ENCODE measurements around the gene VAV2.

Gene VAV2

GRCh38 chr9:133832877-133833276 is 159.2 kb downstream of the VAV2 start:
- DNase-seq = no peak

DNA sequence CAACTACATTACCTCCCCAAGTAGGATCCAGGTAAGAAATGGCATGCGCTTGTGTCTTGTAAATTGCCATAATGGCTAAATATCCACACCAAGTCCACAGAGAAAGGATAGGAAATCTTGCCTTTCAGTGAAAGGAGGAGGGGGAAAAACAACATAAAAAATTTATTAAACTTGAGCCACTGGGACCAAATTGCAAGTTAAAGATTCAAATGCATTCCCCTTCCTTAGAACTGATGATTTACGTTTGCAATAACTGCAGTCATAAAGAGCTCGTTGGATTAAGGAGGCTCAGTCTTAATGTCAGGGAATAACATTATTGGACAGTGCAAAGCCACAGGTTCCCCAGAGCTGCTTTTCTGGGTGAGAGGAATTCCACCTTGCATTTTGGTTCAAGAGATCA is 161.4 kb downstream of the VAV2 start:
- DNase-seq = no peak

- DNase-seq = no peak
These were observed 161.8 kb downstream of the VAV2 start for GRCh38 chr9:133830310-133830709.

- no peak for DNase-seq
These were observed 163.7 kb downstream of the VAV2 start for GRCh38 chr9:133828338-133828997.

GRCh38 chr9:133826289-133827085 is 165.6 kb downstream of the VAV2 start:
- DNase-seq = no peak

GRCh38 chr9:133825555-133826218 is 166.4 kb downstream of the VAV2 start:
- no peak for DNase-seq

- no peak for DNase-seq
These were observed 167.3 kb downstream of the VAV2 start for GRCh38 chr9:133824802-133825186.

GRCh38 chr9:133824106-133824801 is 167.9 kb downstream of the VAV2 start:
- no peak for DNase-seq

DNA sequence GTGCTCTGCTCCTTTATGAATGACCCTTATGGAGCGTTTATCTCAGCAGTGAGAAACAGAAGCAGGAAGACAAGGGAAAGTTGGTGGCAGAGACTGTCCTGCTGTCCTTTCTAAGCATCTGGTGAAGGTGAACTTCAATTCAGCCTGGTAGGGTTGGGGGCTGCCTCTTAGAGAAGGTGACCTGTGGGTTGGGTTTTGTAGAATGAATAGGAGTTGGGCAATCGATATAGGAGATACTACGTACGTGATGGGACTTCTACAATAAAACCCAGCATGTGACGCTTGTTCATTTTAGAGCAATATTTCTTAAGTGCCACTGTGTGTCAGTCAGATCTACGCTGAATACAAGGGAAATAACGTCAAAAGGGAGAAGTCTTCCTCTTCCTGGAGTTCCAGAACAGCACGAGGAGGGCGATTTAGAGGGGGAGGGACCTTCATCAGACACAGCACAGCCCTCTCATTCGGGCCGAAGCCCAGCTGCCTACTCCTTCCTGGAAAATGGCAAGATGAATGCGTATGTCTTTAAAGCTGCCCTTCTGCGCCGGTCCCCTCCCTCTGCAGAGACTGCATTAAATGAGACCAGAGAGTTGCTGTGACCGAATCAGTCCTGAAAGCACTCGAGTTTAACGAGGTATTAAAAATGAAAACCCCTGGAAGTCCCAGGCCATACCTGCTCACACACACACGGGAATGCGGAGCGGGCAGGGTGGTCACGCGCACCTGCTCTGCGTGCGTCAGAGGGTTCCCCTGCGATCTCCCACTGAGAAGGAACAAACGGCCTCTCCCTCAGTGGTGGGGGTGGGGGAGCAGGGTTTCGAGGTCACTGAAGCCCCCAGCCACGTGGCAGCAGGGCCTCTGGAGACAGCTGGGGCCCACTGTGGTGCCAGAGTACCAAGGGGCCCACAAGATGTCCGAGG is 168.7 kb downstream of the VAV2 start:
- no peak for DNase-seq

DNA sequence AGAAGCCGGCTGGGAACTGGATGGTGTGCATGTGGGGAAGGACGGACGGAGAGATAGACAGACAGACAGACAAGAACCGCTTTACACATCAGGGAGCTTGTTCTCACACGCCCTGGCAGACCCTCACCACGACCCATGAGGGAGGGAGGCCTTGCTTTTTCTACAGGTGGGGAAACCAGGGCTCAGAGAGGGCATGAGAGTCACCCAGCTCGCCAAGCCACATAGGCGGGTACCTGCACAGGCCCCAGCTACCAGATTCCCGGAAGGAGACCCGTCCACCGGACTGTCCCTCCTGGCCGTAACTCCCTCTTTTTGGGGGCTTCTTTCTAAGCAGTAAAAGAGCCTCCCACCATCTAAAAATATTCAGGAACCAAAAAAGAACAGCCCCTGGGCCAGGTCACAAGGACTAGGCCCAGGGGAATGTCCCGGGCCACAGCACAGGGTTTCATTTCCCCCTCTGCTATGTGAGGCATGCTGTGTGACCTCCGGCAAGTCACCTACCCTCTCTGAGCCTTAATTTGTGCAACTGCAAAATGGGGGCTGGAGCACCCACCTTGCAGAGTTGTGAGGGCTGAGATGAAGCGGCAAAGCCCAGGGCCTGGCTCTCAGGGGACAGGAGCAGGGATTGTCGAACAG is 169.6 kb downstream of the VAV2 start:
- DNase-seq = no peak

GRCh38 chr9:133821601-133822429 is 170.3 kb downstream of the VAV2 start:
- DNase-seq = no peak

- no peak for DNase-seq
These were observed 172.2 kb downstream of the VAV2 start for GRCh38 chr9:133819923-133820322.

- no peak for DNase-seq
These were observed 173.7 kb downstream of the VAV2 start for GRCh38 chr9:133818444-133818843.

DNA sequence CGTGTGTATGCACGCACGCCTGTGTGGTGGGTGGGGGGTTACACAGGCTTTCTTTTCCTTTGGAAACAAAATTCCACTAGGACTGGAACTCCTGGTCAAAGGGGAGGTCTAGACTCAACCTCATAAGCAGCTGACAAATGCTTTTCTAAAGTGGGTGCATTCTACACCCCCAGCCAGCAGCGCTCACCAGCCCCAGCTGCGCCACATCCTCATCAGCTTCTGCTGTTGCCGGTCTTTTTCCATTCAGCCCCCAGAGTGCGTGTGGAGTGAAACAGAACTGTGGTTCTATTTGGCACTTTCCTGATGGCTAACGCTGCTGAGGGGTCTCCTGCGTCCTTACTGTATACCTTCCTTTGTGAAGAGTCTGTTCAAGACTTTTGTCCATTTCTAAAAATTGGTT is 176.3 kb downstream of the VAV2 start:
- DNase-seq = no peak

GRCh38 chr9:133814586-133815208 is 177.4 kb downstream of the VAV2 start:
- DNase-seq = no peak

DNA sequence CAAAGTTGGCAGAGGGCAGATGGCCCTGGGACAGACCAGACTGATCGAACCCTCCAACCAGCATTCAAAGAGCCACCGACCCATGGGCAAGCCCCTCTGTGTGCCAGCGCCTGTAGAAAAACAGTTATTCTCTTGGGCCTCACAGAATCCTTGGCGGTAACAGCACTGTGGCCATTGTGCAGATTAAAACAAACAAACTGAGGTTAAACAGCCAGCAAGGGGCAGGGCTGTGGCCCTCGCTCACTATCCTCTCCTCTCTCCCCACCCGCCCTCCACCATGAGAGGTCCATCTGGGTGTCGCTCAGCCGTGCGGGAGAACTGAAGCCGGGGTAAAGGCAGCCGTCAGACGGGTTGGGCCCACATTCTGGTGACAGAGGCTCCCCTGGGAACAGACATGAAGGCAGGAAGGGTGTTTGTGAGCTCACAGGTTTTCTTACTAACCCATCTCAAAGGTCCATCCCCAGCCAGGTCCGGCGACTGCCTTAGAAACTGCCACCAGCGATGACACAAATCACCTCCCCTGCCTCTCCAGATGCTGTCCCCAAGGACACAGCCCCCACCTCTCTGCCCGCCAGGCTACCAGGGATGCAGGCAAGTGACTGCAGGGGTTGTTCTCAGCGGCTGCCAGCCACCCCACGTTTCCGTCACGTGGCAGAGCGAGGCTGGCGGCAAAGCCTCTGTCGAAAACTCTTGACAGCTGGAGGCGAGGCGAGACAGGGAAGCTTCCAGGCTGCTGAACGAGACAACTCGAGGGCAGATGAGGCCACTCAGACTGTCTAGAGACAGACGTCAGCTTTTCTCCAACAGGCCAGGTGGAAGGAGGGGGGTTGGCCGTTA is 178.2 kb downstream of the VAV2 start:
- no peak for DNase-seq

- no peak for DNase-seq
These were observed 179.0 kb downstream of the VAV2 start for GRCh38 chr9:133812941-133813748.

DNA sequence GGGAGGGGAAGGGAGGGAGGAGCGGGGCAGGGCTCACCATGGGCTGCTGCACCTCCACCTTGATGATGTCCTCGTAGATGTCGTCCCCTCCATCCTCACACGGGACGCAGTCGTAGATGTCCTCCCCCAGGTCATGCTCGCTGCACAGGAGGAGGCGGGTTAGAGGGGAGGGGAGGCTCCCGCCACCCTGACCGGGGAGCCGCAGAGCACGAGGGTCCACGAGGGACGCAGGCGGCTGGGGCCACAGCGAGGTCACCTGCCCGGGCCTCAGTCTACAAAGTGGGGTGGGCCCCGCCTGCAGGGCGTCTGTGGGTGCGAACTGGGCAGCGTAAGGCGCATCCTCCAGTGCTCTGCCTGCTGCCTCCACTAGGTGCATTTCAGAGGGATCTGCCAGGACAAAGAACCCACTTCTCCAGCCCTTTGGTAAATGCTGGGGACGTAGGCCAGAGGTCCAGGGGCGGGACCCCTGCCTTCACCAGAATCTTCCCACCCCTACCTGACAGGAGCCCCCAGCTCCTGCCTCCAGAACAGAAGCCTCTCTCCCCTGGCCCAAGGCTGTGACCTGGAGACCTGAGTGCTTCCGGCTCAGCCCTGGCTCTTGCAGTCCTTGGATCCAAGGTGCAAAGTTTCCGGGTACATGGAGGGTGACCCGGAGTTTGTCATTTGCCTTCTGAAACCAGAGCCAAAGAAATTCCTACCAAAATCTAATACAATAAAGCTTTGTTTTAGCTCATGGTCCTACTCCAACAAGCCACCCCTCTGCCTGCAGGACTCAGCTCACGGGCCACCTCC is 179.9 kb downstream of the VAV2 start:
- no peak for DNase-seq
